Medulla oblongata (tissue), 1 donor: ENCODE measurements around the gene PACSIN1.

ENCODE experiments used
- DNase-seq: peaks from one replicate; pipeline ENCODE4 v3.0.0-alpha.2; 2015; ENCODE audit errors: extremely low spot score

PACSIN1 gene

GRCh38 chr6:34527751-34528670, 62.1 kb downstream of the PACSIN1 start:
- no peak for DNase-seq

- DNase-seq: no peak
These were observed 63.3 kb downstream of the PACSIN1 start for GRCh38 chr6:34528996-34529664.

GRCh38 chr6:34529665-34530327, 63.9 kb downstream of the PACSIN1 start:
- peak; percentile 65 for DNase-seq

GRCh38 chr6:34530753-34531365, 65.0 kb downstream of the PACSIN1 start:
- DNase-seq: no peak

- peak; percentile 50 for DNase-seq
These were observed 65.8 kb downstream of the PACSIN1 start for GRCh38 chr6:34531580-34532201.

- DNase-seq: no peak
These were observed 66.4 kb downstream of the PACSIN1 start for GRCh38 chr6:34532230-34532629.

- no peak for DNase-seq
These were observed 68.3 kb downstream of the PACSIN1 start for GRCh38 chr6:34534146-34534545.

- no peak for DNase-seq
These were observed 68.8 kb downstream of the PACSIN1 start for GRCh38 chr6:34534656-34535055.

- no peak for DNase-seq
These were observed 69.3 kb downstream of the PACSIN1 start for GRCh38 chr6:34535199-34535598.

GRCh38 chr6:34535646-34536045, 69.8 kb downstream of the PACSIN1 start:
- DNase-seq: no peak

GRCh38 chr6:34536251-34536958, 70.5 kb downstream of the PACSIN1 start:
- DNase-seq: no peak

GRCh38 chr6:34536959-34537848, 71.3 kb downstream of the PACSIN1 start:
- DNase-seq: no peak

- DNase-seq: no peak
These were observed 72.2 kb downstream of the PACSIN1 start for GRCh38 chr6:34537922-34538550.

GRCh38 chr6:34538581-34538980, 72.7 kb downstream of the PACSIN1 start:
- DNase-seq: no peak

- no peak for DNase-seq
These were observed 73.3 kb downstream of the PACSIN1 start for GRCh38 chr6:34539181-34539580.

GRCh38 chr6:34540222-34540621, 74.3 kb downstream of the PACSIN1 start:
- DNase-seq: no peak

- no peak for DNase-seq
These were observed 75.0 kb downstream of the PACSIN1 start for GRCh38 chr6:34540841-34541240.

GRCh38 chr6:34543421-34543820, 77.5 kb downstream of the PACSIN1 start:
- no peak for DNase-seq

- no peak for DNase-seq
These were observed 78.3 kb downstream of the PACSIN1 start for GRCh38 chr6:34544052-34544604.
